SU-DHL-6 (cell line): ENCODE results near the gene AMHR2.
"Not testable (repeated sequence)": the region's sequence is repeated elsewhere in the genome, so short reads cannot be mapped to it uniquely, and the experiment has no call there.

Experiments
- H2AFZ ChIP-seq: fragments of 200-600 bp; sonication (generic); 2 replicates; pipeline ENCODE4 v1.6.1; 2014; ENCODE audit warnings: low read depth, mild to moderate bottlenecking, moderate library complexity, mixed read lengths, antibody characterized with exemption, low read length; ENCODE audit not compliant: severe bottlenecking
- H3F3A ChIP-seq: fragments of 200-600 bp; shearing (Covaris generic); 2 replicates; pipeline ENCODE4 v1.6.0; 2016; ENCODE audit warnings: antibody characterized with exemption, mild to moderate bottlenecking; ENCODE audit not compliant: insufficient read depth
- H3K27ac ChIP-seq: fragments of 200-600 bp; sonication (generic); 2 replicates; pipeline ENCODE4 v1.5.1; 2016; ENCODE audit warnings: low read depth, mild to moderate bottlenecking, low read length, moderate library complexity, mixed read lengths
- H3K27me3 ChIP-seq: fragments of 200-600 bp; sonication (generic), shearing (Covaris generic); 2 replicates; pipeline ENCODE4 v1.6.0; 2014; ENCODE audit warnings: mild to moderate bottlenecking, low read length
- H3K36me3 ChIP-seq: fragments of 200-600 bp; sonication (generic); 2 replicates; pipeline ENCODE4 v1.6.1; 2014; ENCODE audit warnings: mild to moderate bottlenecking, low read length, mixed read lengths
- H3K4me2 ChIP-seq: fragments of 300-600, 200-600 bp; shearing (Covaris generic), sonication (generic); 2 replicates; pipeline ENCODE4 v1.6.0; 2014; ENCODE audit warnings: low read length, low read depth, mild to moderate bottlenecking; ENCODE audit not compliant: poor library complexity, severe bottlenecking
- H3K4me3 ChIP-seq: fragments of 200-600 bp; sonication (generic); 2 replicates; pipeline ENCODE4 v1.5.1; 2014; ENCODE audit warnings: antibody characterized with exemption, low read length, mild to moderate bottlenecking, mixed read lengths; ENCODE audit not compliant: insufficient read depth, poor library complexity, severe bottlenecking
- H3K79me2 ChIP-seq: fragments of 200-600 bp; sonication (generic); 2 replicates; pipeline ENCODE4 v1.6.1; 2014; ENCODE audit warnings: mild to moderate bottlenecking, low read length, moderate library complexity; ENCODE audit not compliant: insufficient read depth
- H3K9ac ChIP-seq: fragments of 200-600 bp; sonication (generic); 2 replicates; pipeline ENCODE4 v1.7.0; 2014; ENCODE audit warnings: mild to moderate bottlenecking, low read length
- H3K9me2 ChIP-seq: fragments of 200-600 bp; sonication (generic); replicated peaks from 2 replicates; pipeline ENCODE4 v1.6.1; 2014; ENCODE audit warnings: low read length; ENCODE audit not compliant: insufficient read depth
- H3K9me3 ChIP-seq: fragments of 200-600 bp; sonication (generic); 2 replicates; pipeline ENCODE4 v1.6.1; 2014; ENCODE audit warnings: low read length, mixed read lengths; ENCODE audit not compliant: insufficient read depth
- H4K20me1 ChIP-seq: fragments of 200-600 bp; sonication (generic); 2 replicates; pipeline ENCODE4 v1.6.1; 2014; ENCODE audit warnings: low read depth, mild to moderate bottlenecking, antibody characterized with exemption, low read length, moderate library complexity, mixed read lengths
- EZH2phosphoT487 ChIP-seq: fragments of 200-600 bp; sonication (generic), shearing (Covaris generic); conservative IDR thresholded peaks from 2 replicates; pipeline ENCODE4 v1.6.1; 2018; ENCODE audit warnings: mild to moderate bottlenecking, antibody characterized with exemption, low read length, moderate library complexity, mixed read lengths
- TF ChIP-seq, protein P1 (sequence below): fragments of 200-600 bp; sonication (generic); IDR thresholded peaks from one replicate; pipeline ENCODE4 v1.5.1; 2017; ENCODE audit warnings: antibody characterized with exemption, mild to moderate bottlenecking, low read length, moderate library complexity; ENCODE audit not compliant: insufficient read depth, poor library complexity, severe bottlenecking

The AMHR2 gene

DNA sequence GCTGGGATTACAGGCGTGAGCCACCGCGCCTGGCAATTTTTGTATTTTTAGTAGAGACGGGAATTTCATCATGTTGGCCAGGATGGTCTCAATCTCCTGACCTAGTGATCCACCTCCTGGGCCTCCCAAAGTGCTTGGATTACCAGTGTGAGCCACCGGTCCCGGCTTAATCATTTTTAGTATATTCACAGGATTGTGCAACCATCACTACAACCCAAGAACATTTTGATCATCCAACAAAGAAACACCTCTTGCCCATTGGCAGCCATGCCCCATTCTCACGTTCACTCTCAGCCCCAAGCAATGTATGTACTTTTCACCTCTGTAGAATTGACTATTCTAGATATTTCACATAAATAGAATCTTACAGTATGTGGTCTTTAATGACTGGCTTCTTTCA is 23.8 kb upstream of the AMHR2 start:
- no peak for TF ChIP-seq EZH2phosphoT487
- TF ChIP-seq, protein P1, sequence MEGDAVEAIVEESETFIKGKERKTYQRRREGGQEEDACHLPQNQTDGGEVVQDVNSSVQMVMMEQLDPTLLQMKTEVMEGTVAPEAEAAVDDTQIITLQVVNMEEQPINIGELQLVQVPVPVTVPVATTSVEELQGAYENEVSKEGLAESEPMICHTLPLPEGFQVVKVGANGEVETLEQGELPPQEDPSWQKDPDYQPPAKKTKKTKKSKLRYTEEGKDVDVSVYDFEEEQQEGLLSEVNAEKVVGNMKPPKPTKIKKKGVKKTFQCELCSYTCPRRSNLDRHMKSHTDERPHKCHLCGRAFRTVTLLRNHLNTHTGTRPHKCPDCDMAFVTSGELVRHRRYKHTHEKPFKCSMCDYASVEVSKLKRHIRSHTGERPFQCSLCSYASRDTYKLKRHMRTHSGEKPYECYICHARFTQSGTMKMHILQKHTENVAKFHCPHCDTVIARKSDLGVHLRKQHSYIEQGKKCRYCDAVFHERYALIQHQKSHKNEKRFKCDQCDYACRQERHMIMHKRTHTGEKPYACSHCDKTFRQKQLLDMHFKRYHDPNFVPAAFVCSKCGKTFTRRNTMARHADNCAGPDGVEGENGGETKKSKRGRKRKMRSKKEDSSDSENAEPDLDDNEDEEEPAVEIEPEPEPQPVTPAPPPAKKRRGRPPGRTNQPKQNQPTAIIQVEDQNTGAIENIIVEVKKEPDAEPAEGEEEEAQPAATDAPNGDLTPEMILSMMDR = no peak
- no peaks in the 10 kb centered on the region for H3K9me3 ChIP-seq

DNA sequence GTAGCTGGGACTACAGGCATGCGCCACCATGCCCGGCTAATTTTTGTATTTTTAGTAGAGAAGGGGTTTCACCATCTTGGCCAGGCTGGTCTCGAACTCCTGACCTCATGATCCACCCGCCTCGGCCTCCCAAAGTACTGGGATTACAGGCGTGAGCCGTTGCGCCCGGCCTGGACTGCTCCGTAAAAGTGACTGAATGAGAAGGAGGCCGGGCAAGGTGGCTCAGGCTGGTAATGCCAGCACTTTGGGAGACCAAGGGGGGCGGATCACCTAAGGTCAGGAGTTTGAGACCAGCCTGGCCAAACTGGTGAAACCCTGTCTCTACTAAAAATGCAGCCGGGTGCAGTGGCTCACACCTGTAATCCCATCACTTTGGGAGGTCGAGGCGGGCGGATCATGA is 21.3 kb upstream of the AMHR2 start:
- H3K9me3 ChIP-seq, H4K20me1 ChIP-seq, H2AFZ ChIP-seq, H3K9ac ChIP-seq, H3K27me3 ChIP-seq, H3K9me2 ChIP-seq, H3F3A ChIP-seq, H3K4me3 ChIP-seq, H3K36me3 ChIP-seq, H3K27ac ChIP-seq, H3K4me2 ChIP-seq: not testable (repeated sequence)
- peaks cover 49% of the 10 kb centered on the region for H3K79me2 ChIP-seq

More for the DNA sequence above, 23.8 kb upstream of the AMHR2 start:
- Histone ChIP-seq H3K27me3 (no peaks in the 10 kb centered on the region), H3F3A (peaks cover 3% of the 10 kb centered on the region; the same call in 1 of the 2 replicates), H3K4me2 (no peak overlapping the region), H3K4me3 (no peak overlapping the region), H3K79me2 (peaks cover 53% of the 10 kb centered on the region), H2AFZ (no peak overlapping the region), H4K20me1 (peaks cover 6% of the 10 kb centered on the region; the same call in 1 of the 2 replicates), H3K9ac (no peak overlapping the region), H3K36me3 (peaks cover 2% of the 10 kb centered on the region; the same call in 1 of the 2 replicates), H3K9me2 (no peaks in the 10 kb centered on the region), H3K27ac (no peak overlapping the region)

DNA sequence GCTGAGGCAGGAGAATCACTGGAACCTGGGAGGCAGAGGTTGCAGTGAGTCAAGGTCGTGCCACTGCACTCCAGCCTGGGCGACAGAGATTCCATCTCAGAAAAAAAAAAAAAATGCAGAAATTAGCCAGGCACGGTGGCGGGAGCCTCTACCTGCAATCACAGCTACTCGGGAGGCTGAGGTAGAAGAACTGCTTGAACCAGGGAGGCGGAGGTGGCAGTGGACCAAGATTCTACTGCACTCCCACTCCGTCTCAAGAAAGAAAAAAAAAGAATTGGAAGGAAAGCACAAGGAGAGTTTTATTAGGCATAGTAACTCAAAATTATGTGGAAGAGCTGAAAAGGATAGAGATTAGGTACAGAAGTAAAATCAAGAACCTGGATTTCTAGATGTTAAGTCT is 20.8 kb upstream of the AMHR2 start:
- Histone ChIP-seq H3K79me2 (peaks cover 45% of the 10 kb centered on the region), H3K4me3 (no peak overlapping the region), H3K9ac (no peak overlapping the region), H3K36me3 (peaks cover 2% of the 10 kb centered on the region; the same call in 1 of the 2 replicates), H3F3A (peaks cover 3% of the 10 kb centered on the region; the same call in 1 of the 2 replicates), H2AFZ (no peak overlapping the region), H3K27me3 (no peaks in the 10 kb centered on the region), H4K20me1 (peaks cover 6% of the 10 kb centered on the region; the same call in 1 of the 2 replicates), H3K9me2 (no peaks in the 10 kb centered on the region), H3K27ac (no peak overlapping the region), H3K4me2 (no peak overlapping the region), H3K9me3 (no peaks in the 10 kb centered on the region)
- TF ChIP-seq, protein P1 = no peak
- no peak for TF ChIP-seq EZH2phosphoT487

DNA sequence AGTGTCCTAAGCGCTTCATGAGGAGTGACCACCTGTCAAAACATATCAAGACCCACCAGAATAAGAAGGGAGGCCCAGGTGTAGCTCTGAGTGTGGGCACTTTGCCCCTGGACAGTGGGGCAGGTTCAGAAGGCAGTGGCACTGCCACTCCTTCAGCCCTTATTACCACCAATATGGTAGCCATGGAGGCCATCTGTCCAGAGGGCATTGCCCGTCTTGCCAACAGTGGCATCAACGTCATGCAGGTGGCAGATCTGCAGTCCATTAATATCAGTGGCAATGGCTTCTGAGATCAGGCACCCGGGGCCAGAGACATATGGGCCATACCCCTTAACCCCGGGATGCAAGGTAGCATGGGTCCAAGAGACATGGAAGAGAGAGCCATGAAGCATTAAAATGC is 12.7 kb upstream of the AMHR2 start:
- Histone ChIP-seq H3K27ac (no peak overlapping the region), H3F3A (0 out of 2 replicates have a peak, but pooled peaks cover 3% of the 10 kb centered on the region), H3K9me3 (no peaks in the 10 kb centered on the region), H3K4me3 (no peak overlapping the region), H2AFZ (no peak overlapping the region), H4K20me1 (no peaks in the 10 kb centered on the region), H3K79me2 (no peaks in the 10 kb centered on the region; the same call in 1 of the 2 replicates), H3K36me3 (peaks cover 16% of the 10 kb centered on the region; the same call in 1 of the 2 replicates), H3K27me3 (no peaks in the 10 kb centered on the region), H3K9ac (no peak overlapping the region), H3K4me2 (no peak overlapping the region), H3K9me2 (no peaks in the 10 kb centered on the region)
- no peak for TF ChIP-seq EZH2phosphoT487
- TF ChIP-seq, protein P1 = no peak
